T-helper 22 cell (primary cell): ENCODE measurements around the gene ELN.
"Not testable (repeated sequence)": the region's sequence is repeated elsewhere in the genome, so short reads cannot be mapped to it uniquely, and the experiment has no call there.

Experiments used
- DNase-seq: peaks from one replicate; pipeline ENCODE4 v3.0.0-alpha.2; 2020; ENCODE audit warnings: low read depth

The ELN gene

DNA sequence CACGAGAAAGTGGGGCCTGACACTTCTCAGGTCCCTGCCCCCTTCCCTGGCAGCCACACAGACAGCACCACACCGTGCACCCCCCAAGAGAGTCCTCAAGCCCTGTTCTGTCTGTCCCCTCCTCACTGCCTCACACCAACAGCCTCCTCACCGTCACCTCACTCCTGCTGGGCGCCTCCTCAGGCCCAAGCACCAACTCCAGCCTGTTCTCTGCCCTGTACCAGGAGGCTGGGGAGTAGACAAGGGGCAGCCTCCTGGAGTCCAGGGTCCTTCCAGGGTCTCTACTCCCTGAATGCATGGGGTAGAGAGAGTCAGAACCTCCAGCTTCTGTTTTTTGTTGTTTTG is 26.9 kb upstream of the ELN start:
- DNase-seq, result no peak

GRCh38 chr7:74002474-74003017 is 25.4 kb upstream of the ELN start:
- DNase-seq, result no peak

- DNase-seq, result no peak
Observed at GRCh38 chr7:74003621-74004020, 24.4 kb upstream of the ELN start.

DNA sequence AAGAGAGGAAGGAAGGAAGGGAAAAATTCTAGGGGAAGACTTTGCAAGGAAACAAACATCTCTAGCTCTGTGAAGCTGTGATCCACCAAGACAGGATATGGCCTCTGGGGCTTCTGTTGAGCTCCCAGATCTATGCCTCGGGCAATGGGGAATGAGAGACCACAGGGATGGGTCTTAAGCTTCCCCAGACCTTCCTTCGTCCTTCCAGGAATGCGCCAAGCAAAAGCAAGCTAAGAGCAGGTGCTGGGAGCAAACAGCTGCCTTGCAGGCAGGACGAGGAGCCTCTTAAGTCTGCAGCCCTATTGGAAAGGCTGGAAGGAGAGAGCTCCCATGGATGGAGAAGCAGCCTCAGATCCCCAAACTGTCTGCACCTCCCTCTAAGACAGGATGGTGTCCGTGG is 21.9 kb upstream of the ELN start:
- DNase-seq, result no peak

- DNase-seq, result no peak
Observed at GRCh38 chr7:74006451-74007241, 21.3 kb upstream of the ELN start.

GRCh38 chr7:74007242-74007567 is 20.8 kb upstream of the ELN start:
- DNase-seq, result no peak

- no peak for DNase-seq
Observed at GRCh38 chr7:74008687-74009086, 19.3 kb upstream of the ELN start.

- DNase-seq, result no peak
Observed at GRCh38 chr7:74009719-74010118, 18.3 kb upstream of the ELN start.

GRCh38 chr7:74010407-74010806 is 17.6 kb upstream of the ELN start:
- DNase-seq, result no peak

- not testable (repeated sequence) for DNase-seq
Observed at GRCh38 chr7:74011421-74011820, 16.6 kb upstream of the ELN start.

DNA sequence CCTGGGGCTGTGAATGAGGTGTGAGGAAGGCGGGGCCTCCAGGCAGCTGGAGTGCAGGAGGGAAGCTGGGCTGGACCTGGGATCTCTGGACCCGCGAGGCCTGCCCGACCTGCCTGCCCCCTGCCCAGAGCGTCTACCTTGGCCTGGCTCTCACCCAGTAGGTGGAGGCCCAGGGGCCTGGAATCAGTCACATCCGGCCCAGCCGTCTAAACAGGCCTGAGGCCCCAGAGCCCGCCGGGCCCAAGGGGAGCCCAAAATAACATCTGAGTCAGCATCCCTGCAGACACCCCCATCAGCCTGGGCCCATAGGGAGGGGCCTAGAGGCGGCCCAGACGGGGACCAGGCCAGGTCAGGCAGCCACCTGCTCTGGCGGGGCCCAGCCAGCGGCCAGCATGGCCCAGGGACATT is 15.1 kb upstream of the ELN start:
- no peak for DNase-seq

DNA sequence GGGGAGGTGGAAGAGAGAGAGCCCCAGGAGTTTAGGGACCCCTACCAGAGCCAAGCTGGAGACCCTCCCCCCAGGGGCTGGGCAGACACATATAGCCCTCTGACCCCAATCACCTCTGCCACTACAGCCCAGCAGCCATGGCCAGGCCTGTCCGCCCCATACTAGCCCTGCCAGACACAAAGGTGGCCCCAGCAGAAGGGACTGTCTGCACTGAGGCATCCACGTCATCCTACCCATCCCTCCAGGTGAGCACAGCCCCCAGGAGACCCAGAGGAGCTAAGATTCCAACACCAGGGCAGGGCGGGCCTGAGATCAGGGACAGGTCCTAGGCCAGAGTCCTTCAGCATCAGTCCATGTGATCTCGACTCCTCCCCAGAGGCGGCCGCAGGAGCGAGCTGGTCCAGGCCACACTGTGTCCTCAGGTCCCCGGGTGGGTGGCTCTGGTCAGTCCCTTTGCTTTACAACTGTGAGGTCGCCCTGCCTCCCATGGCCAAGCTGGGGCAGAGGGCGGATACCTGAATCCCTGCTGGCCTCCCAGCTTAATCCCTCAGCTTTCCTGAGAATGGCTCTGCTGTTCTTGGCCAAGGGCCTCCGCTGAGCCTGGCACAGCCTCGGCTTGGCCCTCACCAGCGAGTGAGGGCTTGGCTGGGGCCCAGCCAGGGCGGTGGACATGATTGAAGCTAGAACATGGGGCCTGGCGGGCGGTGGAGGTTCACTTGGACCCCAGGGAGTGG is 14.3 kb upstream of the ELN start:
- no peak for DNase-seq

DNA sequence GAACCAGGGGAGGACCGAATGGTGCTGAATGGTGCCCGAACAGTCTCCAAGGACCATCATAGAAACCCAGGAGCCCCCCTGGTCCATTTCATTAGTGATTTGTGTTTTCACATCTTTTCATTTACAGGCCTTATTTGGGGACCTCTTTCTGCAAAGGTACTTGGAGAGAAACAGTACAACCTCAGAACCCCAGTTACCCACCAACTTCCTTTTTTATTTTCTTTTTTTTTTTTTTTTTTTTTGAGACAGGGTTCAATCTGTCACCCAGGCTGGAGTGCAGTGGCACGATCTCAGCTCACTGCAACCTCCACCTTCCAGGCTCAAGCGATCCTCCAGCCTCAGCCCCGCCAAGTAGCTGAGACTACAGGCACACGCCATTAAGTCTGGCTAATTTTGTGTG is 13.0 kb upstream of the ELN start:
- DNase-seq, result no peak

DNA sequence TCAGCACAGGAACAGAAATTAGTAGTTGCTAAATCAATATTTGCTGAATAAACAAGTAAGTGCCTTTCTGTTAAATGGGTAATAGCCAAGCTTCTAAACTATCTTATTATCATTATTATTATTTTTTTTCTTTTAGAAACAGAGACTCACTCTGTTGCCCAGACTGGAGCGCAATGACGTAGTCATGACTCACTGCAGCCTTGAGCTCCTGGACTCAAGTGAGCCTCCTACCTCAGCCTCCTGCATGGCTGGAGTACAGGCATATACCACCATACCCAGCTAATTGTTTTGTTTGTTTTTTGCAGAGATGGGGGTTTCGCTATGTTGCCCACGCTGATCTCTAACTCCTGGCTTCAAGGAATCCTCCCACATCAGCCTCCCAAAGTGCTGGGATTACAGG is 12.3 kb upstream of the ELN start:
- no peak for DNase-seq

DNA sequence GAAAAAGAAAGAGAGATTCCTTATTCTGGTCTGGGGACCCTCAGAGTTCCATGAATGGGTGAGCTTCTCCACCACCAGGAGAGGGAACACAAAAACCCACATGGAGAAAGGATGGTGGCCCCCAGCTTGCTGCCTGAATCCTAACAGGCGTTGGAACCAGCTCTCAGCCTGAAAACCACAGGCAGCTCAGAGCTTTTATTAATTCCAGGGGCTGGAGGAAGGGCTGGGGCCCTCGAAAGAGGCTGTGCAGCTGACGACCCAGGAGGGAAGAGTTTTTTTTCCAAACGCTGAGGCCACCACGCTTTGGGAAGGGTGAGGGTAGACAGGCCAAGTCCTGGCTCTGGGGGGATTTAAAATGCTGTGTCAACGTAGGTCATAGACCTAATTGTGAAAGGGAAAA is 10.8 kb upstream of the ELN start:
- no peak for DNase-seq

- no peak for DNase-seq
Observed at GRCh38 chr7:74018246-74018895, 9.6 kb upstream of the ELN start.

DNA sequence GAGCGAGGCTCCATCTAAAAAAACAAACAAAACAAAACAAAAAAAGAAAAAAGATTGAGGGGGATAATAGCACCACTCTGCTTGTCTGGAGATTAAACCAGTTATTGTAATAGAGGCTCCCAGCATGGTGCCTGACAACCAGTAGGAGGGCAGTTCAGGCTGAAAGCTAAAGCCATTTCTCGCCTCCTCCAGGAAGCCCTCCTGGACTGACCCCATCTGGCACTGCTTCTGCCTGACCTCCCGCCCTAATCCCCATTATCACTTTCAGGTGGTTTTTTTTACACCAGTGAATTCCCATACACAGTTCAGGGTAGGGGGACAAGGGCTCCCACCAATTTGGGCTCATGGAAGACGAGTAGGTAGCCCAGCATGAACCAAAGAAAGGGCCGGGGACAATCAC is 8.8 kb upstream of the ELN start:
- DNase-seq, result no peak

- DNase-seq, result no peak
Observed at GRCh38 chr7:74020390-74020789, 7.6 kb upstream of the ELN start.

DNA sequence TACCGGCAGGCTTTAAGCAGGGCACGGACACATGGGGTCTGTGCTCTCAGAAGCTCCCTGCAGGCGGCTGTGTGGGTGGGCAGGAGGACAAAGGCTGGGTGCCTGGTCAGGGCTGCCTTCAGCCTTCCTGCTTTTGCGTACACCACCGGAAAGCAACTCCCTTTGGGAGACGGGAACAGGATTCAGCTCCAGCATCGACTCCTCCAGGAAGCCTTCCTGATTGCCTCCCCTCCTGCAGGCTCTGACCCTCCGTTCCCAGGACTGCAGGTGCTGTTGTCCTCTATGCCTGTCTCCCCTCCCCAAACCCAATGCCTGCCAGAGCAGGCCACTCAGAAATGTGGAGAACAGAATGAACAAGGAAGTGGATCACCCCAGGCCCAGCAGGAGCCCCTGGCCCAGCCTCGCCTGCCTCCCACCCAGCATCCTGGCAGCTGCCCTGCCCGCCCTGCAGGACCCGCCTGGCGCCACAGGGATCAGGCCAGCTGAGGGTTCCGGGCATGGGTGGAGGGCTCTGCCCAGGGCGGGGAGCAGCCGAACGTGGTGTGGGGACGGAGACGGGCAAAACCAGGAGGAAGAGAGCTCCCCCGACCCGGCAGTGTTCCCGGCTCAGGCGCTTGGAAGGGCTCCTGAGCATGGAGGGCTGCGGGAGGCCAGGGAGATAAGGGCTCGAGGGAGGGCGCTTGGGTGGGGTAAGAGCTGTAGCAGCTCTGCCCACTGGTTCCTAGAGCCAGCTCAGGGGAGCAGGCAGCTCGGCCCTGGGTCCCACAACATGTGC is 6.2 kb upstream of the ELN start:
- no peak for DNase-seq

GRCh38 chr7:74022507-74022906 is 5.5 kb upstream of the ELN start:
- DNase-seq, result no peak

DNA sequence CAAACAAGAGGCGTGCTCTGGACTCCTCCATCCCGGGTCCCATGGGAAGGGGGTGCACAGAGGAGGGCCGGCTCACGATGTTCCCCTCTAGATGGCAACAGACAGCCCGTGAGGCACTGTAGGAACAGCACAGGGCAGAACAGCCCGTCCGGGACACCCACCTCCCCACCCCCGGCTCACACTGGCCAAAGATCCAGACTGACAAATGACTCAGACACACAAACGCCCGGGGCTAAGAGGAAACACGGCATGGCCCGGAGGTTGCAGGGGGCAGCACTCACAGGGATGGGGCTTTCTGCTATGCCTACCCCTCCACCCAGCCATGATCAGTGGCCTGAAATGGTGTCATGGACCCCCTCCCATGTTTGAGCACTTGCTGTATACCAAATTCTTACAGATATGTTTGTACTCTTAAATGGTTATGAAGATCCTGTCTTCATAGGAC is 4.9 kb upstream of the ELN start:
- DNase-seq, result no peak

- no peak for DNase-seq
Observed at GRCh38 chr7:74023786-74024185, 4.2 kb upstream of the ELN start.
